Right renal pelvis (tissue), 4 donors: ENCODE data around the gene DDI1. TPM values are rescaled to one million over a fixed set of nuclear protein-coding genes. Genes with fewer than 3 reads are reported as not detected.

Experiments used
- DNase-seq, 4 donors: peaks; one replicate each; pipeline ENCODE4 v3.0.0-alpha.2; 2013; ENCODE audit warnings: low read depth in 4 of 4, low spot score in 3 of 4, missing footprints in 1 of 4
- polyA plus RNA-seq, 4 donors: library from polyadenylated mRNA; unstranded; fragments of 120-200 nt; gene quantifications; one replicate each; pipeline ENCODE4 v1.2.1, GENCODE V29; 2013; ENCODE audit not compliant: insufficient read length in 4 of 4

The DDI1 gene
- polyA plus RNA-seq, 4 donors = not detected

- no peak for DNase-seq
Observed at GRCh38 chr11:104075706-104076105, 39.3 kb downstream of the DDI1 start.

- DNase-seq = no peak
Observed at GRCh38 chr11:104076455-104076854, 40.0 kb downstream of the DDI1 start.

GRCh38 chr11:104078245-104078644 is 41.8 kb downstream of the DDI1 start:
- DNase-seq = no peak

GRCh38 chr11:104078995-104079394 is 42.6 kb downstream of the DDI1 start:
- no peak for DNase-seq

GRCh38 chr11:104086621-104087020 is 50.2 kb downstream of the DDI1 start:
- DNase-seq = no peak

Other genes with a start within 250 kb of the DDI1 start
- gene PDGFD, start 127.5 kb downstream of the DDI1 start, polyA plus RNA-seq = 10 to 100 TPM; 29.8 to 34.9 (median 31.4) TPM